ENCODE measurements around the gene ERLEC1. TPM values are rescaled to one million over a fixed set of nuclear protein-coding genes. Genes with fewer than 3 reads are reported as not detected.

ERLEC1 gene
- total RNA-seq, 1 experiment from 2014 or later = 21.6 TPM

- Histone ChIP-seq H2BK12ac (ENCODE audit: insufficient read length, low read depth, low read length) (no peak within 1 kb of the TSS), H2BK20ac (ENCODE audit: low read depth, low read length, poor library complexity, severe bottlenecking) (no peak within 1 kb of the TSS), H4K91ac (ENCODE audit: insufficient read length, low read depth, low read length) (no peak within 1 kb of the TSS), H2AFZ (ENCODE audit: low read length) (peak within 1 kb of the TSS; percentile 95), H2BK5ac (ENCODE audit: insufficient read length, low read length) (no peak within 1 kb of the TSS), H2BK120ac (ENCODE audit: low read depth, low read length, poor library complexity, severe bottlenecking) (no peak within 1 kb of the TSS), H3K79me1 (ENCODE audit: insufficient read depth, low read depth, low read length, poor library complexity, severe bottlenecking) (no peaks in the 10 kb centered on the region), H3K9me3 (ENCODE audit: control insufficient read depth, low read depth, low read length) (no peaks in the 10 kb centered on the region), H3K56ac (ENCODE audit: insufficient read length, low read depth, low read length) (no peak within 1 kb of the TSS), H2BK15ac (ENCODE audit: low read depth, low read length) (no peak within 1 kb of the TSS; the same call in 1 of the 2 replicates), H4K8ac (replicated peaks; ENCODE audit: insufficient read length, low read depth, low read length) (no peak within 1 kb of the TSS), H3K14ac (ENCODE audit: insufficient read depth, low read length) (peak within 1 kb of the TSS; percentile 62), H3K18ac (ENCODE audit: insufficient read length, low read depth, low read length) (peak within 1 kb of the TSS; percentile 84), H3K9ac (ENCODE audit: extremely low read depth, insufficient read length, low read length) (peak within 1 kb of the TSS; percentile 90), H3K23ac (ENCODE audit: insufficient read length, low read depth, low read length) (no peak within 1 kb of the TSS), H4K20me1 (ENCODE audit: control insufficient read depth, insufficient read depth, insufficient read length) (no peaks in the 10 kb centered on the region), H3K27me3 (ENCODE audit: insufficient read depth, low read length) (no peaks in the 10 kb centered on the region), H3T11ph (ENCODE audit: low read length) (no peak within 1 kb of the TSS), H4K5ac (ENCODE audit: insufficient read length, low read depth, low read length) (no peak within 1 kb of the TSS), H3K27ac (ENCODE audit: insufficient read length, low read depth, low read length) (peak within 1 kb of the TSS; percentile 73), H3K79me2 (ENCODE audit: insufficient read depth, low read length) (no peaks in the 10 kb centered on the region), H3K4me1 (ENCODE audit: insufficient read depth, low read length) (no peaks in the 10 kb centered on the region), H3K4me2 (ENCODE audit: insufficient read depth, insufficient read length, low read length) (peak within 1 kb of the TSS; percentile 97), H3K4ac (ENCODE audit: low read depth, low read length) (no peak within 1 kb of the TSS), H2AK5ac (ENCODE audit: insufficient read length, low read length) (no peak within 1 kb of the TSS), H3K23me2 (ENCODE audit: insufficient read length, low read depth, low read length, poor library complexity, severe bottlenecking) (peaks cover 9% of the 10 kb centered on the region)
- Mint-ChIP-seq H3K4me1 (peaks cover 18 to 20% of the 10 kb centered on the region in 2 experiments), H3K4me3 (peak within 1 kb of the TSS; percentile 94 to 96), H3K9me3 (no peaks in the 10 kb centered on the region), H3K36me3 (ENCODE audit: insufficient read depth in 1 of 3, low read depth in 3 of 3) (peaks cover 8 to 23% (median 19%) of the 10 kb centered on the region in 3 experiments), H3K27me3 (ENCODE audit: low read depth) (no peaks in the 10 kb centered on the region), H3K27ac (peak within 1 kb of the TSS; percentile 78 to 97 (median 80); a peak in 6 of 7 replicates)
- peak; percentile 80 for DNase-seq
- TF ChIP-seq CTCF (conservative IDR thresholded peaks at IDR 0.05) = peak; percentile 51
- WGBS (ENCODE audit: extremely low coverage, insufficient read length, low lambda C conversion rate) = no CpG with 5 or more reads among the region's 46 CpGs
Measured at GRCh38 chr2:53767405-53768241, 19.2 kb upstream of the ERLEC1 start, which contains the start of gene CHAC2. Gene CHAC2 (plus strand): TSS chr2:53767804. CDS start chr2:53767887, 83 bp downstream.
